A549 (cell line): Measurements from ENCODE around the gene PPIG.

Experiments
- CBX2 ChIP-seq: fragments of 200-600 bp; sonication (generic); IDR thresholded peaks from 2 replicates; pipeline ENCODE4 v1.6.1; 2016; ENCODE audit warnings: low read depth, mild to moderate bottlenecking, borderline replicate concordance
- EP300 ChIP-seq, 2 experiments: fragments of >200 bp; sonication (Bioruptor Twin); formaldehyde crosslinking; IDR thresholded peaks; 2 replicates in 1 of 2; 3 replicates in 1 of 2; pipeline ENCODE4 v1.6.1; 2016 to 2017
- JUN ChIP-seq, 2 experiments: fragments of >200 bp; sonication (Bioruptor Twin); formaldehyde crosslinking; IDR thresholded peaks; 2 replicates in 1 of 2; 3 replicates in 1 of 2; pipeline ENCODE4 v1.6.1; 2016 to 2017
- MYC ChIP-seq: IDR thresholded peaks from 2 replicates; pipeline ENCODE4 v1.6.1; 2012; ENCODE audit warnings: mild to moderate bottlenecking, inconsistent platforms, low read length, improper control_type of control experiment, borderline replicate concordance
- POLR2A ChIP-seq: IDR thresholded peaks from 2 replicates; pipeline ENCODE4 v1.6.1; 2012; ENCODE audit warnings: mild to moderate bottlenecking, low read length
- RAD21 ChIP-seq, 2 experiments: fragments of >200 bp in 1 of 2; sonication (Bioruptor Twin) in 1 of 2; formaldehyde crosslinking in 1 of 2; IDR thresholded peaks in 1 of 2; conservative IDR thresholded peaks in 1 of 2; 2 replicates in 1 of 2; 3 replicates in 1 of 2; pipeline ENCODE4 v1.6.1; 2012 to 2018; ENCODE audit warnings: inconsistent platforms in 1 of 2
- RCOR1 ChIP-seq: fragments of 150-350 bp; IDR thresholded peaks from 2 replicates; pipeline ENCODE4 v1.6.1; 2014; ENCODE audit warnings: antibody characterized with exemption, low read length, low read depth
- RFX5 ChIP-seq: fragments of 450-650 bp; IDR thresholded peaks from 2 replicates; pipeline ENCODE4 v1.7.1; 2014; ENCODE audit warnings: antibody characterized with exemption, mild to moderate bottlenecking, moderate library complexity
- SREBF2 ChIP-seq: fragments of 450-650 bp; IDR thresholded peaks from 2 replicates; pipeline ENCODE4 v1.6.1; 2014; ENCODE audit warnings: mild to moderate bottlenecking, moderate library complexity
- TF ChIP-seq, protein P1 (sequence below): fragments of >200 bp; sonication (Bioruptor Twin); formaldehyde crosslinking; IDR thresholded peaks from 3 replicates; pipeline ENCODE4 v1.5.1; 2016
- TF ChIP-seq, protein P2 (sequence below): fragments of 200-600 bp; sonication (generic); IDR thresholded peaks from 2 replicates; pipeline ENCODE4 v1.6.1; 2016; ENCODE audit warnings: antibody characterized with exemption, mild to moderate bottlenecking, moderate library complexity
- TF ChIP-seq, protein P3 (sequence below): fragments of 450-650 bp; IDR thresholded peaks from 2 replicates; pipeline ENCODE4 v1.6.1; 2014; ENCODE audit warnings: antibody characterized with exemption

DNA sequence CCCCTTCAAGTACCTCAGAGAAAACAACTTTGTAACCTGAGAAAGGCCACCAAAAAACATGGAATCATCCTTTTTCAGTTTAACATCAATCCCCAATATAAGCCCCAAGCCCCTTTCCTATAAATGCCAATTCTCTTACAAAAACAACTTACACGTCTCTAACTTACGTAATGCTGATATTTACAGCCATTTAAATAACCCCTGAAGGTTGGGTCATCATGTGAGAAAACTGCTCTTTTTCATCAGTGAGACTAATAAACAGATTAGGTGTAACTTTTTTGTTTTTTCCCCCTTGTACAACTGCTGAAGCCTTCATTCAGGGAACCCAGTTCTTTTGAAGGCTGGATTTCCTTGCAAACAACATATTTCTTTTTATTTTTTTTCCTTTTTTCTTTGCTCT lies 14.2 kb upstream of the PPIG start:
- TF ChIP-seq, protein P1, sequence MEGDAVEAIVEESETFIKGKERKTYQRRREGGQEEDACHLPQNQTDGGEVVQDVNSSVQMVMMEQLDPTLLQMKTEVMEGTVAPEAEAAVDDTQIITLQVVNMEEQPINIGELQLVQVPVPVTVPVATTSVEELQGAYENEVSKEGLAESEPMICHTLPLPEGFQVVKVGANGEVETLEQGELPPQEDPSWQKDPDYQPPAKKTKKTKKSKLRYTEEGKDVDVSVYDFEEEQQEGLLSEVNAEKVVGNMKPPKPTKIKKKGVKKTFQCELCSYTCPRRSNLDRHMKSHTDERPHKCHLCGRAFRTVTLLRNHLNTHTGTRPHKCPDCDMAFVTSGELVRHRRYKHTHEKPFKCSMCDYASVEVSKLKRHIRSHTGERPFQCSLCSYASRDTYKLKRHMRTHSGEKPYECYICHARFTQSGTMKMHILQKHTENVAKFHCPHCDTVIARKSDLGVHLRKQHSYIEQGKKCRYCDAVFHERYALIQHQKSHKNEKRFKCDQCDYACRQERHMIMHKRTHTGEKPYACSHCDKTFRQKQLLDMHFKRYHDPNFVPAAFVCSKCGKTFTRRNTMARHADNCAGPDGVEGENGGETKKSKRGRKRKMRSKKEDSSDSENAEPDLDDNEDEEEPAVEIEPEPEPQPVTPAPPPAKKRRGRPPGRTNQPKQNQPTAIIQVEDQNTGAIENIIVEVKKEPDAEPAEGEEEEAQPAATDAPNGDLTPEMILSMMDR = no peak
- TF ChIP-seq, protein P2, sequence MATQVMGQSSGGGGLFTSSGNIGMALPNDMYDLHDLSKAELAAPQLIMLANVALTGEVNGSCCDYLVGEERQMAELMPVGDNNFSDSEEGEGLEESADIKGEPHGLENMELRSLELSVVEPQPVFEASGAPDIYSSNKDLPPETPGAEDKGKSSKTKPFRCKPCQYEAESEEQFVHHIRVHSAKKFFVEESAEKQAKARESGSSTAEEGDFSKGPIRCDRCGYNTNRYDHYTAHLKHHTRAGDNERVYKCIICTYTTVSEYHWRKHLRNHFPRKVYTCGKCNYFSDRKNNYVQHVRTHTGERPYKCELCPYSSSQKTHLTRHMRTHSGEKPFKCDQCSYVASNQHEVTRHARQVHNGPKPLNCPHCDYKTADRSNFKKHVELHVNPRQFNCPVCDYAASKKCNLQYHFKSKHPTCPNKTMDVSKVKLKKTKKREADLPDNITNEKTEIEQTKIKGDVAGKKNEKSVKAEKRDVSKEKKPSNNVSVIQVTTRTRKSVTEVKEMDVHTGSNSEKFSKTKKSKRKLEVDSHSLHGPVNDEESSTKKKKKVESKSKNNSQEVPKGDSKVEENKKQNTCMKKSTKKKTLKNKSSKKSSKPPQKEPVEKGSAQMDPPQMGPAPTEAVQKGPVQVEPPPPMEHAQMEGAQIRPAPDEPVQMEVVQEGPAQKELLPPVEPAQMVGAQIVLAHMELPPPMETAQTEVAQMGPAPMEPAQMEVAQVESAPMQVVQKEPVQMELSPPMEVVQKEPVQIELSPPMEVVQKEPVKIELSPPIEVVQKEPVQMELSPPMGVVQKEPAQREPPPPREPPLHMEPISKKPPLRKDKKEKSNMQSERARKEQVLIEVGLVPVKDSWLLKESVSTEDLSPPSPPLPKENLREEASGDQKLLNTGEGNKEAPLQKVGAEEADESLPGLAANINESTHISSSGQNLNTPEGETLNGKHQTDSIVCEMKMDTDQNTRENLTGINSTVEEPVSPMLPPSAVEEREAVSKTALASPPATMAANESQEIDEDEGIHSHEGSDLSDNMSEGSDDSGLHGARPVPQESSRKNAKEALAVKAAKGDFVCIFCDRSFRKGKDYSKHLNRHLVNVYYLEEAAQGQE = no peak
- TF ChIP-seq POLR2A (no peak), RAD21 (conservative IDR thresholded peaks at IDR 0.05 in 1 of 2, IDR thresholded peaks at IDR 0.05 in 1 of 2) (no peak), RCOR1 (no peak), EP300 (IDR thresholded peaks at IDR 0.05) (no peak), CBX2 (no peak), SREBF2 (no peak), JUN (IDR thresholded peaks at IDR 0.05) (no peak), MYC (no peak), RFX5 (no peak)
- TF ChIP-seq, protein P3, sequence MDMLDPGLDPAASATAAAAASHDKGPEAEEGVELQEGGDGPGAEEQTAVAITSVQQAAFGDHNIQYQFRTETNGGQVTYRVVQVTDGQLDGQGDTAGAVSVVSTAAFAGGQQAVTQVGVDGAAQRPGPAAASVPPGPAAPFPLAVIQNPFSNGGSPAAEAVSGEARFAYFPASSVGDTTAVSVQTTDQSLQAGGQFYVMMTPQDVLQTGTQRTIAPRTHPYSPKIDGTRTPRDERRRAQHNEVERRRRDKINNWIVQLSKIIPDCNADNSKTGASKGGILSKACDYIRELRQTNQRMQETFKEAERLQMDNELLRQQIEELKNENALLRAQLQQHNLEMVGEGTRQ = no peak
